HCT116 (cell line): Measurements from ENCODE around the gene TRPT1.

ENCODE experiments used
- CEBPB ChIP-seq: IDR thresholded peaks from 2 replicates; pipeline ENCODE4 v1.6.1; 2012; ENCODE audit warnings: low read depth
- EZH2 ChIP-seq: fragments of 200-600 bp; sonication (generic); IDR thresholded peaks from 2 replicates; pipeline ENCODE4 v1.6.1; 2017; ENCODE audit warnings: antibody characterized with exemption, mixed run types
- EZH2phosphoT487 ChIP-seq: fragments of 200-600 bp; IDR thresholded peaks from 2 replicates; pipeline ENCODE4 v1.6.1; 2018; ENCODE audit warnings: antibody characterized with exemption, borderline replicate concordance
- JUND ChIP-seq: IDR thresholded peaks from 2 replicates; pipeline ENCODE4 v1.6.1; 2012
- POLR2A ChIP-seq: IDR thresholded peaks from 2 replicates; pipeline ENCODE4 v1.7.0; 2011; ENCODE audit warnings: borderline replicate concordance; ENCODE audit not compliant: insufficient read depth, insufficient read length; ENCODE audit errors: extremely low read depth
- TCF7L2 ChIP-seq: IDR thresholded peaks from 2 replicates; pipeline ENCODE4 v1.7.0; 2011; ENCODE audit warnings: borderline replicate concordance, inconsistent platforms; ENCODE audit not compliant: insufficient read depth, insufficient read length; ENCODE audit errors: extremely low read depth
- TF ChIP-seq, protein P1 (sequence below): IDR thresholded peaks from 2 replicates; pipeline ENCODE4 v1.6.1; 2012
- TF ChIP-seq, protein P2 (sequence below): IDR thresholded peaks from 2 replicates; pipeline ENCODE4 v1.6.1; 2012
- TF ChIP-seq, protein P3 (sequence below), 3 experiments: fragments of 200-600 bp in 1 of 3; sonication (generic) in 1 of 3; IDR thresholded peaks in 2 of 3; conservative IDR thresholded peaks in 1 of 3; 2 replicates each; pipeline ENCODE4 v1.5.1; 2012 to 2017; ENCODE audit warnings: low read depth in 2 of 3, low read length in 2 of 3, antibody characterized with exemption in 1 of 3, borderline replicate concordance in 1 of 3, control low read depth in 1 of 3, mild to moderate bottlenecking in 1 of 3, mixed read lengths in 1 of 3, mixed run types in 1 of 3, moderate library complexity in 1 of 3; ENCODE audit not compliant: insufficient read depth in 1 of 3
- TF ChIP-seq, protein P4 (sequence below): IDR thresholded peaks from 2 replicates; pipeline ENCODE4 v1.6.1; 2011; ENCODE audit warnings: mild to moderate bottlenecking, low read length, moderate library complexity; ENCODE audit not compliant: insufficient replicate concordance; ENCODE audit errors: extremely low read depth

DNA sequence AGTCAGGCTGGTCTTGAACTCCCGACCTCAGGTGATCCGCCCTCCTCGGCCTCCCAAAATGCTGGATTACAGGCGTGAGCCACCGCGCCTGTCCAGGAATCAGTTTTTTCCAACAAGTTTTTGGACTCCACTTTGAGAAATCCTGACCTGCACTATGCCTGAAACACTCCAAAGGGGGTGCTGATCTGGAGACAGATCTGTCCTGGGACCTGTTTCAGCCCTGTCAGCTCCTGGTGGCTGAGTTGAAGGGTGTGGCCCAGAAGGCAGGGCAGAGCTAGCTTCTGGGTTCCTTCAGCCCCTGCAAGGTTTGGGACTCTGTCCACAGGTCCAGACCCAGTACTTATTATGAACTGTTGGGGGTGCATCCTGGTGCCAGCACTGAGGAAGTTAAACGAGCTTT lies 5.6 kb upstream of the TRPT1 start:
- TF ChIP-seq POLR2A (no peak), EZH2phosphoT487 (no peak), CEBPB (no peak), EZH2 (no peak), JUND (no peak), TCF7L2 (no peak)
- TF ChIP-seq, protein P1, sequence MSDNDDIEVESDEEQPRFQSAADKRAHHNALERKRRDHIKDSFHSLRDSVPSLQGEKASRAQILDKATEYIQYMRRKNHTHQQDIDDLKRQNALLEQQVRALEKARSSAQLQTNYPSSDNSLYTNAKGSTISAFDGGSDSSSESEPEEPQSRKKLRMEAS: no peak
- TF ChIP-seq, protein P2, sequence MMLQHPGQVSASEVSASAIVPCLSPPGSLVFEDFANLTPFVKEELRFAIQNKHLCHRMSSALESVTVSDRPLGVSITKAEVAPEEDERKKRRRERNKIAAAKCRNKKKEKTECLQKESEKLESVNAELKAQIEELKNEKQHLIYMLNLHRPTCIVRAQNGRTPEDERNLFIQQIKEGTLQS: no peak
- TF ChIP-seq, protein P3, sequence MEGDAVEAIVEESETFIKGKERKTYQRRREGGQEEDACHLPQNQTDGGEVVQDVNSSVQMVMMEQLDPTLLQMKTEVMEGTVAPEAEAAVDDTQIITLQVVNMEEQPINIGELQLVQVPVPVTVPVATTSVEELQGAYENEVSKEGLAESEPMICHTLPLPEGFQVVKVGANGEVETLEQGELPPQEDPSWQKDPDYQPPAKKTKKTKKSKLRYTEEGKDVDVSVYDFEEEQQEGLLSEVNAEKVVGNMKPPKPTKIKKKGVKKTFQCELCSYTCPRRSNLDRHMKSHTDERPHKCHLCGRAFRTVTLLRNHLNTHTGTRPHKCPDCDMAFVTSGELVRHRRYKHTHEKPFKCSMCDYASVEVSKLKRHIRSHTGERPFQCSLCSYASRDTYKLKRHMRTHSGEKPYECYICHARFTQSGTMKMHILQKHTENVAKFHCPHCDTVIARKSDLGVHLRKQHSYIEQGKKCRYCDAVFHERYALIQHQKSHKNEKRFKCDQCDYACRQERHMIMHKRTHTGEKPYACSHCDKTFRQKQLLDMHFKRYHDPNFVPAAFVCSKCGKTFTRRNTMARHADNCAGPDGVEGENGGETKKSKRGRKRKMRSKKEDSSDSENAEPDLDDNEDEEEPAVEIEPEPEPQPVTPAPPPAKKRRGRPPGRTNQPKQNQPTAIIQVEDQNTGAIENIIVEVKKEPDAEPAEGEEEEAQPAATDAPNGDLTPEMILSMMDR (IDR thresholded peaks at IDR 0.05 in 2 of 3, conservative IDR thresholded peaks at IDR 0.05 in 1 of 3; ENCODE audit: borderline replicate concordance in 1 of 3, insufficient read depth in 1 of 3, low read depth in 2 of 3, low read length in 2 of 3): no peak
- TF ChIP-seq, protein P4, sequence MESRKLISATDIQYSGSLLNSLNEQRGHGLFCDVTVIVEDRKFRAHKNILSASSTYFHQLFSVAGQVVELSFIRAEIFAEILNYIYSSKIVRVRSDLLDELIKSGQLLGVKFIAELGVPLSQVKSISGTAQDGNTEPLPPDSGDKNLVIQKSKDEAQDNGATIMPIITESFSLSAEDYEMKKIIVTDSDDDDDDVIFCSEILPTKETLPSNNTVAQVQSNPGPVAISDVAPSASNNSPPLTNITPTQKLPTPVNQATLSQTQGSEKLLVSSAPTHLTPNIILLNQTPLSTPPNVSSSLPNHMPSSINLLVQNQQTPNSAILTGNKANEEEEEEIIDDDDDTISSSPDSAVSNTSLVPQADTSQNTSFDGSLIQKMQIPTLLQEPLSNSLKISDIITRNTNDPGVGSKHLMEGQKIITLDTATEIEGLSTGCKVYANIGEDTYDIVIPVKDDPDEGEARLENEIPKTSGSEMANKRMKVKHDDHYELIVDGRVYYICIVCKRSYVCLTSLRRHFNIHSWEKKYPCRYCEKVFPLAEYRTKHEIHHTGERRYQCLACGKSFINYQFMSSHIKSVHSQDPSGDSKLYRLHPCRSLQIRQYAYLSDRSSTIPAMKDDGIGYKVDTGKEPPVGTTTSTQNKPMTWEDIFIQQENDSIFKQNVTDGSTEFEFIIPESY: no peak
